ENCODE results near the gene ERC1.

The ERC1 gene

GRCh38 chr12:1064317-1064716, 73.3 kb downstream of the ERC1 start:
- Histone ChIP-seq H3K9me3 (peaks cover 8% of the 10 kb centered on the region), H3K4me3 (ENCODE audit: low read depth in 1 of 2, low read length in 1 of 2) (no peak overlapping the region), H3K36me3 (no peaks in the 10 kb centered on the region), H3K4me1 (ENCODE audit: control insufficient read depth in 1 of 2, insufficient read depth in 1 of 2, low read depth in 1 of 2, low read length in 1 of 2) (no peaks in the 10 kb centered on the region), H3K27ac (no peak overlapping the region), H3K27me3 (no peaks in the 10 kb centered on the region)
- no peak for TF ChIP-seq CTCF (IDR thresholded peaks at IDR 0.05)

GRCh38 chr12:1065629-1066028, 74.6 kb downstream of the ERC1 start:
- Histone ChIP-seq H3K4me1 (ENCODE audit: control insufficient read depth in 1 of 2, insufficient read depth in 1 of 2, low read depth in 1 of 2, low read length in 1 of 2) (peaks cover 0 to 7% of the 10 kb centered on the region in 2 experiments), H3K9me3 (peaks cover 8% of the 10 kb centered on the region), H3K4me3 (ENCODE audit: low read depth in 1 of 2, low read length in 1 of 2) (no peak overlapping the region), H3K36me3 (no peaks in the 10 kb centered on the region), H3K27me3 (no peaks in the 10 kb centered on the region), H3K27ac (no peak overlapping the region)
- TF ChIP-seq CTCF (IDR thresholded peaks at IDR 0.05) = no peak

GRCh38 chr12:1069846-1070245, 78.8 kb downstream of the ERC1 start:
- TF ChIP-seq CTCF (IDR thresholded peaks at IDR 0.05) = no peak
- H3K27me3 ChIP-seq = no peaks in the 10 kb centered on the region
- H3K36me3 ChIP-seq = no peaks in the 10 kb centered on the region
- peaks cover 0 to 7% of the 10 kb centered on the region in 2 experiments for H3K4me1 ChIP-seq (ENCODE audit: control insufficient read depth in 1 of 2, insufficient read depth in 1 of 2, low read depth in 1 of 2, low read length in 1 of 2)
- no peak overlapping the region for H3K27ac ChIP-seq
- H3K4me3 ChIP-seq (ENCODE audit: low read depth in 1 of 2, low read length in 1 of 2) = no peak overlapping the region
- no peaks in the 10 kb centered on the region for H3K9me3 ChIP-seq

GRCh38 chr12:1071182-1071581, 80.2 kb downstream of the ERC1 start:
- H3K27ac ChIP-seq = no peak overlapping the region
- H3K4me1 ChIP-seq (ENCODE audit: control insufficient read depth in 1 of 2, insufficient read depth in 1 of 2, low read depth in 1 of 2, low read length in 1 of 2) = peaks cover 0 to 7% of the 10 kb centered on the region in 2 experiments
- H3K27me3 ChIP-seq = no peaks in the 10 kb centered on the region
- H3K36me3 ChIP-seq = no peaks in the 10 kb centered on the region
- H3K9me3 ChIP-seq = no peaks in the 10 kb centered on the region
- TF ChIP-seq CTCF (IDR thresholded peaks at IDR 0.05) = no peak
- H3K4me3 ChIP-seq (ENCODE audit: low read depth in 1 of 2, low read length in 1 of 2) = no peak overlapping the region

- Histone ChIP-seq H3K27me3 (no peaks in the 10 kb centered on the region), H3K27ac (no peak overlapping the region), H3K36me3 (no peaks in the 10 kb centered on the region), H3K4me1 (ENCODE audit: control insufficient read depth in 1 of 2, insufficient read depth in 1 of 2, low read depth in 1 of 2, low read length in 1 of 2) (peaks cover 0 to 7% of the 10 kb centered on the region in 2 experiments), H3K4me3 (ENCODE audit: low read depth in 1 of 2, low read length in 1 of 2) (no peak overlapping the region), H3K9me3 (no peaks in the 10 kb centered on the region)
- no peak for TF ChIP-seq CTCF (IDR thresholded peaks at IDR 0.05)
Measured at GRCh38 chr12:1073652-1074051, 82.6 kb downstream of the ERC1 start.
